SK-N-SH treated with all-trans-retinoic acid at 6 μM for 48 hours (cell line): ENCODE results near the gene PPP2R3B.

Source experiments
- ZFP3 ChIP-seq: fragments of 250-450 bp; sonication (Bioruptor Pico); IDR thresholded peaks from 2 replicates; pipeline ENCODE4 v1.5.0; 2020; ENCODE audit warnings: mild to moderate bottlenecking, moderate library complexity
- TF ChIP-seq, protein P1 (sequence below): fragments of 250-450 bp; sonication (Bioruptor Pico); IDR thresholded peaks from 2 replicates; pipeline ENCODE4 v1.5.1; 2020; ENCODE audit warnings: low read depth, mild to moderate bottlenecking, moderate library complexity
- TF ChIP-seq, protein P2 (sequence below): fragments of 250-450 bp; sonication (Bioruptor Pico); IDR thresholded peaks from 2 replicates; pipeline ENCODE4 v1.5.1; 2021; ENCODE audit warnings: mild to moderate bottlenecking, moderate library complexity

DNA sequence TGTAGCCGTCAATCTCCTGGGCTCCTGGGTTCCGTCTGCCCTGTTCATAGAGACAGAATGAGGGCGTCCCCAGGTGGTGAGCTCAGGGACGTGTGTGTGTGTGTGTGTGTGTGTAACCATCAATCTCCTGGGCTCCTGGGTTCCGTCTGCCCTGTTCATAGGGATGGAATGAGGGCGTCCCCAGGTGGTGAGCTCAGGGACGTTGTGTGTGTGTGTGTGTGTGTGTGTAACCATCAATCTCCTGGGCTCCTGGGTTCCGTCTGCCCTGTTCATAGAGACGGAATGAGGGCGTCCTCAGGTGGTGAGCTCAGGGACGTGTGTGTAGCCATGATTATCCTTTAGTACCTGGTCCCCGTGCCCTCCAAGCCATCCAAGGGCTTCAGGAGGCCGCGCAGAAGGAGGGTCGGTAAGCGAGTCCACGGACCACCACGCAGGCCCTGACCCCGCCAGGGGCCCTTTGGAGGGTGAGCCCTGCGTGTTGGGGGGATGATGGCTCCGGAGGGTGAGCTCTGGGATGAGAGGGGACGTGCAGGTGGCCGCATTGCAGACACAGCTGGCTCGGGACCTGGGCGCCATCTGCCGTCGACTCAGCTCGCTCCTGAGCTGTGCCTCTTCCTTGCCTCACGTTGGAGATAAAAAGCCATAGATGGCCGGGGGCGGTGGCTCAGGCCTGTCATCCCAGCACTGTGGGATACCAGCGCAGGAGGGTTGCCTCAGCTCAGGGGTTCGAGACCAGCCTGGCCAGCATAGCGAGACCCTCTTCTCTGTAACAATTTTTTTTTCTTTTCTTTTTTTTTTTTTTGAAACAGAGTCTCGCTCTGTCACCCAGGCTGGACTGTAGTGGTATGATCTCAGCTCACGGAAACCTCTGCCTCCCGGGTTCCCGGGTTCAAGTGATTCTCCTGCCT is 62.7 kb downstream of the PPP2R3B start:
- TF ChIP-seq, protein P1, sequence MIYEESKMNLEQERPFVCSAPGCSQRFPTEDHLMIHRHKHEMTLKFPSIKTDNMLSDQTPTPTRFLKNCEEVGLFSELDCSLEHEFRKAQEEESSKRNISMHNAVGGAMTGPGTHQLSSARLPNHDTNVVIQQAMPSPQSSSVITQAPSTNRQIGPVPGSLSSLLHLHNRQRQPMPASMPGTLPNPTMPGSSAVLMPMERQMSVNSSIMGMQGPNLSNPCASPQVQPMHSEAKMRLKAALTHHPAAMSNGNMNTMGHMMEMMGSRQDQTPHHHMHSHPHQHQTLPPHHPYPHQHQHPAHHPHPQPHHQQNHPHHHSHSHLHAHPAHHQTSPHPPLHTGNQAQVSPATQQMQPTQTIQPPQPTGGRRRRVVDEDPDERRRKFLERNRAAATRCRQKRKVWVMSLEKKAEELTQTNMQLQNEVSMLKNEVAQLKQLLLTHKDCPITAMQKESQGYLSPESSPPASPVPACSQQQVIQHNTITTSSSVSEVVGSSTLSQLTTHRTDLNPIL (CRISPR knock-in tag), result no peak
- TF ChIP-seq, protein P2, sequence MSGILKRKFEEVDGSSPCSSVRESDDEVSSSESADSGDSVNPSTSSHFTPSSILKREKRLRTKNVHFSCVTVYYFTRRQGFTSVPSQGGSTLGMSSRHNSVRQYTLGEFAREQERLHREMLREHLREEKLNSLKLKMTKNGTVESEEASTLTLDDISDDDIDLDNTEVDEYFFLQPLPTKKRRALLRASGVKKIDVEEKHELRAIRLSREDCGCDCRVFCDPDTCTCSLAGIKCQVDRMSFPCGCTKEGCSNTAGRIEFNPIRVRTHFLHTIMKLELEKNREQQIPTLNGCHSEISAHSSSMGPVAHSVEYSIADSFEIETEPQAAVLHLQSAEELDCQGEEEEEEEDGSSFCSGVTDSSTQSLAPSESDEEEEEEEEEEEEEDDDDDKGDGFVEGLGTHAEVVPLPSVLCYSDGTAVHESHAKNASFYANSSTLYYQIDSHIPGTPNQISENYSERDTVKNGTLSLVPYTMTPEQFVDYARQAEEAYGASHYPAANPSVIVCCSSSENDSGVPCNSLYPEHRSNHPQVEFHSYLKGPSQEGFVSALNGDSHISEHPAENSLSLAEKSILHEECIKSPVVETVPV (CRISPR knock-in tag), result no peak
- TF ChIP-seq ZFP3 (CRISPR knock-in tag), result no peak
